C4-2B (cell line): ENCODE measurements around the gene SP3.

ENCODE experiments used
- ZFX ChIP-seq: fragments of 450-650 bp; IDR thresholded peaks from 2 replicates; pipeline ENCODE4 v1.6.1; 2017
- TF ChIP-seq, protein P1 (sequence below): fragments of 450-650 bp; conservative IDR thresholded peaks from 2 replicates; pipeline ENCODE4 v1.5.1; 2017; ENCODE audit warnings: mild to moderate bottlenecking

DNA sequence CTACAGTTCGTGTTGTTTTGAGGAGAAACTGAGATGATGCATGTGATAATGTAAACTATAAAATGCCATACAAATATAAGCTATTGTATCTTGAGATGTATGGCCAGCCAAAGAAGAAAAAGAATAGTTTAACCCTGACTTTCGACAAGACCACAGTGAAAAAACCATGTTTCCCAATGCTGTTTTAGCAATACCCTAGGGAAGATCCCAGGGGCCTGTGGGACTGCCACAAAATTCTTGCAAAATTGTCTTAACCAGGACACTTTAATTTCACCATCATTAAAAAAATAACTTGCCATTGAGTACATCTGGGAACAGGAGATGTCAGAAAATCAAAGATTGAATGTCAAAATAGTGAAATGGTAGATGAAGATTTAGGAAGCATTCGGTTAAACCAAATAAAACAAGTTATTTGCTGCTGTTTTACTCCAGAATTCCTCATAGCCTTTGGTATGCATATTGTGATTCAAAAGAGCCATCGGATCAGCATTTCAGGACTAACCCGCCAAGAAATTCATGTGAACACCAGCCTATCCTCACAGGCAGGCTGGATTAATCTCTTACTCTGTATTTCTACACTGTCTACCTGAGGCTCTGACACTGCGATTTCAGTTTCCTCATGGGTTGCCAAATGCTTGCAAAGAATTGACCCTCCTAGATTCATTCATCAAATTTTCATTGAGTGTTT, 49.0 kb upstream of the SP3 start:
- no peak for TF ChIP-seq ZFX
- TF ChIP-seq, protein P1, sequence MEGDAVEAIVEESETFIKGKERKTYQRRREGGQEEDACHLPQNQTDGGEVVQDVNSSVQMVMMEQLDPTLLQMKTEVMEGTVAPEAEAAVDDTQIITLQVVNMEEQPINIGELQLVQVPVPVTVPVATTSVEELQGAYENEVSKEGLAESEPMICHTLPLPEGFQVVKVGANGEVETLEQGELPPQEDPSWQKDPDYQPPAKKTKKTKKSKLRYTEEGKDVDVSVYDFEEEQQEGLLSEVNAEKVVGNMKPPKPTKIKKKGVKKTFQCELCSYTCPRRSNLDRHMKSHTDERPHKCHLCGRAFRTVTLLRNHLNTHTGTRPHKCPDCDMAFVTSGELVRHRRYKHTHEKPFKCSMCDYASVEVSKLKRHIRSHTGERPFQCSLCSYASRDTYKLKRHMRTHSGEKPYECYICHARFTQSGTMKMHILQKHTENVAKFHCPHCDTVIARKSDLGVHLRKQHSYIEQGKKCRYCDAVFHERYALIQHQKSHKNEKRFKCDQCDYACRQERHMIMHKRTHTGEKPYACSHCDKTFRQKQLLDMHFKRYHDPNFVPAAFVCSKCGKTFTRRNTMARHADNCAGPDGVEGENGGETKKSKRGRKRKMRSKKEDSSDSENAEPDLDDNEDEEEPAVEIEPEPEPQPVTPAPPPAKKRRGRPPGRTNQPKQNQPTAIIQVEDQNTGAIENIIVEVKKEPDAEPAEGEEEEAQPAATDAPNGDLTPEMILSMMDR = no peak
